ENCODE data around the gene CAMK4.
A peak's percentile ranks its signal among the peaks of the same experiment; 100 is the strongest.

Gene CAMK4

GRCh38 chr5:111454198-111454622, 230.0 kb downstream of the CAMK4 start:
- H3K36me3 ChIP-seq, result peaks cover 25% of the 10 kb centered on the region
- H3K27me3 ChIP-seq, result no peaks in the 10 kb centered on the region
- H3K9me3 ChIP-seq, result no peaks in the 10 kb centered on the region
- peaks cover 33% of the 10 kb centered on the region for H3K4me1 ChIP-seq
- TF ChIP-seq, protein P1, sequence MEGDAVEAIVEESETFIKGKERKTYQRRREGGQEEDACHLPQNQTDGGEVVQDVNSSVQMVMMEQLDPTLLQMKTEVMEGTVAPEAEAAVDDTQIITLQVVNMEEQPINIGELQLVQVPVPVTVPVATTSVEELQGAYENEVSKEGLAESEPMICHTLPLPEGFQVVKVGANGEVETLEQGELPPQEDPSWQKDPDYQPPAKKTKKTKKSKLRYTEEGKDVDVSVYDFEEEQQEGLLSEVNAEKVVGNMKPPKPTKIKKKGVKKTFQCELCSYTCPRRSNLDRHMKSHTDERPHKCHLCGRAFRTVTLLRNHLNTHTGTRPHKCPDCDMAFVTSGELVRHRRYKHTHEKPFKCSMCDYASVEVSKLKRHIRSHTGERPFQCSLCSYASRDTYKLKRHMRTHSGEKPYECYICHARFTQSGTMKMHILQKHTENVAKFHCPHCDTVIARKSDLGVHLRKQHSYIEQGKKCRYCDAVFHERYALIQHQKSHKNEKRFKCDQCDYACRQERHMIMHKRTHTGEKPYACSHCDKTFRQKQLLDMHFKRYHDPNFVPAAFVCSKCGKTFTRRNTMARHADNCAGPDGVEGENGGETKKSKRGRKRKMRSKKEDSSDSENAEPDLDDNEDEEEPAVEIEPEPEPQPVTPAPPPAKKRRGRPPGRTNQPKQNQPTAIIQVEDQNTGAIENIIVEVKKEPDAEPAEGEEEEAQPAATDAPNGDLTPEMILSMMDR (IDR thresholded peaks at IDR 0.05; ENCODE audit: low read depth, low read length), result no peak
- peak; percentile 59 for DNase-seq
- no peak overlapping the region for H3K4me3 ChIP-seq (ENCODE audit: low read depth, low read length)

GRCh38 chr5:111454776-111455175, 230.6 kb downstream of the CAMK4 start:
- no peak for DNase-seq
- peaks cover 33% of the 10 kb centered on the region for H3K4me1 ChIP-seq
- TF ChIP-seq, protein P1 (IDR thresholded peaks at IDR 0.05; ENCODE audit: low read depth, low read length), result no peak

DNA sequence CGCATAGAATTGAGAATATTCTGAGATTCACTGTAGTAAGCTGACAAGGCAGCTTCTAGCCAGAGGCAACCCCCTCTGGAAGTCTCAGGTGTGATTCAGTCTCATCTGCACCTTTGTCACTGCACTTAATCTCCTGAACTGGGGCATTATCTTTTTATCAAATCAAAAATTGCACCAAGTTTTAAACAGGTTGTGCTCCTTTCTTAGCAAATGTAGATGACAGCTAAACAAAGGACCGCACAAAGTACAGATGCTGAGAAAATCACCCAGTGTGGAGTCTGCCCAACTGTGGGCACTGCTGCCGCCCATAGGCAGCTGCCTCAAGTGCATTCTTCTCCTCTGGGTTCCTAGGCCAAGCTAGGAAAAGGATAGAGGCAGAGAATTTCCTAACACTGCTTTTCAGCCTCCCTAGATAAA, 237.1 kb downstream of the CAMK4 start:
- Histone ChIP-seq H3K36me3 (peaks cover 32% of the 10 kb centered on the region), H3K4me1 (peaks cover 13% of the 10 kb centered on the region), H3K4me3 (ENCODE audit: low read depth, low read length) (no peak overlapping the region), H3K27me3 (no peaks in the 10 kb centered on the region), H3K9me3 (no peaks in the 10 kb centered on the region)
- TF ChIP-seq, protein P1 (IDR thresholded peaks at IDR 0.05; ENCODE audit: low read depth, low read length), result peak; percentile 97
- peak; percentile 75 for DNase-seq

More at GRCh38 chr5:111454776-111455175, 230.6 kb downstream of the CAMK4 start:
- Histone ChIP-seq H3K27me3 (no peaks in the 10 kb centered on the region), H3K4me3 (ENCODE audit: low read depth, low read length) (no peak overlapping the region), H3K9me3 (no peaks in the 10 kb centered on the region), H3K36me3 (peaks cover 20% of the 10 kb centered on the region)

GRCh38 chr5:111461934-111462333, 237.8 kb downstream of the CAMK4 start:
- H3K4me1 ChIP-seq, result peaks cover 11% of the 10 kb centered on the region
- no peak for DNase-seq

DNA sequence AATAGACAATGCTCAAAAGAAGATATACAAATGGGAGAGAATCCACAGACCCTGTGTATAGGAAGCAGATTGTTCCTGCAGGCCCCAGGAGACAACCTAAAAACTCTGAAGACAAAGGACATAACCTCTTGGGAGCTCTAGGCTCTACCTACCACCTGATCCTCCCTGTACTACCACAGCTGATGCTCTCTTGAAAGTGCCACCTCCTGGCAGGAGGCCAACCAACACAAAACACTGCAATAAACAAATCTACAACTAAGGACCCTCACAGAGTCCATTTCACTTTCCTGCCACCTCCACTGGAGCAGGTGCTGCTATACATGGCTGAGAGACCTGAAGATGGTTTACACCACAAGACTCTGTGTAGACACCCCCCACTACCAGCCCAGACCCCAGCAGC, 239.1 kb downstream of the CAMK4 start:
- no peak for DNase-seq
- Histone ChIP-seq H3K27me3 (no peaks in the 10 kb centered on the region), H3K4me3 (ENCODE audit: low read depth, low read length) (no peak overlapping the region), H3K9me3 (no peaks in the 10 kb centered on the region), H3K36me3 (peaks cover 34% of the 10 kb centered on the region), H3K4me1 (peaks cover 6% of the 10 kb centered on the region)
- TF ChIP-seq, protein P1 (IDR thresholded peaks at IDR 0.05; ENCODE audit: low read depth, low read length), result no peak

More at GRCh38 chr5:111461934-111462333, 237.8 kb downstream of the CAMK4 start:
- Histone ChIP-seq H3K36me3 (peaks cover 34% of the 10 kb centered on the region), H3K27me3 (no peaks in the 10 kb centered on the region), H3K4me3 (ENCODE audit: low read depth, low read length) (no peak overlapping the region), H3K9me3 (no peaks in the 10 kb centered on the region)
- TF ChIP-seq, protein P1 (IDR thresholded peaks at IDR 0.05; ENCODE audit: low read depth, low read length), result no peak

GRCh38 chr5:111469293-111469896, 245.2 kb downstream of the CAMK4 start:
- H3K36me3 ChIP-seq, result peaks cover 28% of the 10 kb centered on the region
- no peak for DNase-seq
- H3K4me3 ChIP-seq (ENCODE audit: low read depth, low read length), result no peak overlapping the region
- no peaks in the 10 kb centered on the region for H3K9me3 ChIP-seq
- H3K4me1 ChIP-seq, result peaks cover 11% of the 10 kb centered on the region
- H3K27me3 ChIP-seq, result no peaks in the 10 kb centered on the region
- TF ChIP-seq, protein P1 (IDR thresholded peaks at IDR 0.05; ENCODE audit: low read depth, low read length), result no peak

Measured in BE2C (cell line).